IPS-NIHi7 (cell line): ENCODE data around the gene STARD9.
"Not testable (repeated sequence)": the region's sequence is repeated elsewhere in the genome, so short reads cannot be mapped to it uniquely, and the experiment has no call there.

ENCODE experiments used
- DNase-seq: peaks from one replicate; pipeline ENCODE4 v3.0.0; 2012; ENCODE audit warnings: mixed read lengths; ENCODE audit errors: extremely low spot score

STARD9 gene

GRCh38 chr15:42575188-42576039 lies at the start of gene STARD9:
TSS of gene STARD9 (plus strand) at chr15:42575606. CDS start at chr15:42575716, 110 bp downstream.
- peak; percentile 96 for DNase-seq

- DNase-seq: no peak
Observed at GRCh38 chr15:42528970-42529369, 46.4 kb upstream of the STARD9 start.

GRCh38 chr15:42533246-42533645 lies 42.2 kb upstream of the STARD9 start:
- no peak for DNase-seq

GRCh38 chr15:42544853-42545629 lies 30.4 kb upstream of the STARD9 start:
- DNase-seq: no peak

GRCh38 chr15:42547918-42548248 lies 27.5 kb upstream of the STARD9 start:
- no peak for DNase-seq

GRCh38 chr15:42548249-42549031 lies 27.0 kb upstream of the STARD9 start, which contains the start of the genes HAUS2 and LRRC57:
TSS of gene HAUS2 (plus strand) at chr15:42548838. CDS start at chr15:42548873, 35 bp downstream.
TSS of gene LRRC57 (minus strand) at chr15:42548793. CDS start at chr15:42548434, 359 bp downstream.
- peak; percentile 98 for DNase-seq

- peak; percentile 31 for DNase-seq
Observed at GRCh38 chr15:42549032-42549491, 26.3 kb upstream of the STARD9 start.

GRCh38 chr15:42549741-42550392 lies 25.5 kb upstream of the STARD9 start:
- no peak for DNase-seq

- no peak for DNase-seq
Observed at GRCh38 chr15:42553554-42553953, 21.9 kb upstream of the STARD9 start.

- not testable (repeated sequence) for DNase-seq
Observed at GRCh38 chr15:42556550-42557207, 18.7 kb upstream of the STARD9 start.

- no peak for DNase-seq
Observed at GRCh38 chr15:42558739-42559138, 16.7 kb upstream of the STARD9 start.

- DNase-seq: no peak
Observed at GRCh38 chr15:42576040-42576594, 711 bp downstream of the STARD9 start.

GRCh38 chr15:42576776-42577175 lies 1.4 kb downstream of the STARD9 start:
- DNase-seq: no peak

GRCh38 chr15:42577514-42578031 lies 2.2 kb downstream of the STARD9 start:
- DNase-seq: no peak

GRCh38 chr15:42578984-42579537 lies 3.7 kb downstream of the STARD9 start:
- DNase-seq: no peak

GRCh38 chr15:42581272-42581730 lies 5.9 kb downstream of the STARD9 start:
- peak; percentile 88 for DNase-seq

- no peak for DNase-seq
Observed at GRCh38 chr15:42582569-42583375, 7.4 kb downstream of the STARD9 start.

- DNase-seq: peak; percentile 41
Observed at GRCh38 chr15:42584031-42584765, 8.8 kb downstream of the STARD9 start.
